ENCODE data around the gene SKIC3.

Gene SKIC3

GRCh38 chr5:95554647-95555548, at the start of gene SKIC3, which contains the start of gene ARSK:
Gene SKIC3, minus strand, starts transcription at chr5:95554977. Its CDS starts 7,827 bp downstream, at chr5:95547150.
Gene ARSK, plus strand, starts transcription at chr5:95555101. Its CDS starts 178 bp downstream, at chr5:95555279.
- Mint-ChIP-seq H3K27me3 (no peaks in the 10 kb centered on the region), H3K36me3 (ENCODE audit: low read depth) (peaks cover 10% of the 10 kb centered on the region), H3K27ac (peak within 1 kb of the TSS; percentile 92), H3K9me3 (no peaks in the 10 kb centered on the region), H3K4me3 (peak within 1 kb of the TSS; percentile 93), H3K4me1 (ENCODE audit: low read depth) (peaks cover 34% of the 10 kb centered on the region)

- Mint-ChIP-seq H3K4me3 (no peak overlapping the region), H3K36me3 (ENCODE audit: low read depth) (peaks cover 5% of the 10 kb centered on the region), H3K27ac (no peak overlapping the region), H3K4me1 (ENCODE audit: low read depth) (no peaks in the 10 kb centered on the region), H3K27me3 (no peaks in the 10 kb centered on the region), H3K9me3 (no peaks in the 10 kb centered on the region)
These were observed 45.8 kb upstream of the SKIC3 start for GRCh38 chr5:95600557-95600956.

- Mint-ChIP-seq H3K27ac (no peak overlapping the region), H3K4me3 (no peak overlapping the region), H3K4me1 (ENCODE audit: low read depth) (no peaks in the 10 kb centered on the region)
These were observed 44.5 kb upstream of the SKIC3 start for GRCh38 chr5:95599252-95599651.

GRCh38 chr5:95595289-95595931, 40.6 kb upstream of the SKIC3 start:
- Mint-ChIP-seq H3K27ac (no peak overlapping the region), H3K9me3 (no peaks in the 10 kb centered on the region), H3K4me3 (no peak overlapping the region), H3K4me1 (ENCODE audit: low read depth) (peaks cover 15% of the 10 kb centered on the region), H3K36me3 (ENCODE audit: low read depth) (peaks cover 10% of the 10 kb centered on the region), H3K27me3 (no peaks in the 10 kb centered on the region)

More at GRCh38 chr5:95599252-95599651, 44.5 kb upstream of the SKIC3 start:
- peaks cover 11% of the 10 kb centered on the region for H3K36me3 Mint-ChIP-seq (ENCODE audit: low read depth)
- H3K27me3 Mint-ChIP-seq: no peaks in the 10 kb centered on the region
- H3K9me3 Mint-ChIP-seq: no peaks in the 10 kb centered on the region

GRCh38 chr5:95591490-95591901, 36.7 kb upstream of the SKIC3 start:
- Mint-ChIP-seq H3K27ac (no peak overlapping the region), H3K9me3 (no peaks in the 10 kb centered on the region), H3K4me3 (no peak overlapping the region), H3K36me3 (ENCODE audit: low read depth) (peaks cover 10% of the 10 kb centered on the region), H3K4me1 (ENCODE audit: low read depth) (peaks cover 15% of the 10 kb centered on the region), H3K27me3 (no peaks in the 10 kb centered on the region)

- H3K27me3 Mint-ChIP-seq: no peaks in the 10 kb centered on the region
- H3K4me1 Mint-ChIP-seq (ENCODE audit: low read depth): peaks cover 15% of the 10 kb centered on the region
- peaks cover 10% of the 10 kb centered on the region for H3K36me3 Mint-ChIP-seq (ENCODE audit: low read depth)
- H3K4me3 Mint-ChIP-seq: no peak overlapping the region
- H3K27ac Mint-ChIP-seq: peak overlapping the region; percentile 11
- H3K9me3 Mint-ChIP-seq: no peaks in the 10 kb centered on the region
These were observed 36.1 kb upstream of the SKIC3 start for GRCh38 chr5:95590880-95591279.

- Mint-ChIP-seq H3K27me3 (no peaks in the 10 kb centered on the region), H3K27ac (no peak overlapping the region), H3K9me3 (no peaks in the 10 kb centered on the region), H3K36me3 (ENCODE audit: low read depth) (peaks cover 10% of the 10 kb centered on the region), H3K4me3 (no peak overlapping the region), H3K4me1 (ENCODE audit: low read depth) (no peaks in the 10 kb centered on the region)
These were observed 29.2 kb upstream of the SKIC3 start for GRCh38 chr5:95583992-95584391.

- Mint-ChIP-seq H3K36me3 (ENCODE audit: low read depth) (peaks cover 11% of the 10 kb centered on the region), H3K4me3 (no peak overlapping the region), H3K27me3 (no peaks in the 10 kb centered on the region), H3K27ac (no peak overlapping the region), H3K9me3 (no peaks in the 10 kb centered on the region), H3K4me1 (ENCODE audit: low read depth) (no peaks in the 10 kb centered on the region)
These were observed 26.8 kb upstream of the SKIC3 start for GRCh38 chr5:95581576-95581975.

GRCh38 chr5:95572016-95572415, 17.2 kb upstream of the SKIC3 start:
- H3K27me3 Mint-ChIP-seq: no peaks in the 10 kb centered on the region
- no peaks in the 10 kb centered on the region for H3K4me1 Mint-ChIP-seq (ENCODE audit: low read depth)

GRCh38 chr5:95565280-95565920, 10.6 kb upstream of the SKIC3 start:
- Mint-ChIP-seq H3K27ac (no peak overlapping the region), H3K27me3 (no peaks in the 10 kb centered on the region), H3K4me1 (ENCODE audit: low read depth) (no peaks in the 10 kb centered on the region), H3K4me3 (no peak overlapping the region), H3K9me3 (no peaks in the 10 kb centered on the region), H3K36me3 (ENCODE audit: low read depth) (peaks cover 35% of the 10 kb centered on the region)

More at GRCh38 chr5:95572016-95572415, 17.2 kb upstream of the SKIC3 start:
- Mint-ChIP-seq H3K27ac (no peak overlapping the region), H3K9me3 (no peaks in the 10 kb centered on the region), H3K4me3 (no peak overlapping the region), H3K36me3 (ENCODE audit: low read depth) (peaks cover 43% of the 10 kb centered on the region)

GRCh38 chr5:95564450-95564849, 9.7 kb upstream of the SKIC3 start:
- Mint-ChIP-seq H3K4me3 (no peak overlapping the region), H3K36me3 (ENCODE audit: low read depth) (peaks cover 27% of the 10 kb centered on the region), H3K27me3 (no peaks in the 10 kb centered on the region), H3K9me3 (no peaks in the 10 kb centered on the region), H3K27ac (no peak overlapping the region), H3K4me1 (ENCODE audit: low read depth) (no peaks in the 10 kb centered on the region)

GRCh38 chr5:95563367-95563766, 8.6 kb upstream of the SKIC3 start:
- no peak overlapping the region for H3K27ac Mint-ChIP-seq
- H3K27me3 Mint-ChIP-seq: no peaks in the 10 kb centered on the region
- no peaks in the 10 kb centered on the region for H3K4me1 Mint-ChIP-seq (ENCODE audit: low read depth)
- peaks cover 24% of the 10 kb centered on the region for H3K36me3 Mint-ChIP-seq (ENCODE audit: low read depth)
- H3K4me3 Mint-ChIP-seq: no peak overlapping the region
- H3K9me3 Mint-ChIP-seq: no peaks in the 10 kb centered on the region

- Mint-ChIP-seq H3K4me1 (ENCODE audit: low read depth) (no peaks in the 10 kb centered on the region), H3K27ac (no peak overlapping the region)
These were observed 7.5 kb upstream of the SKIC3 start for GRCh38 chr5:95562282-95562681.

GRCh38 chr5:95557841-95558240, 3.1 kb upstream of the SKIC3 start:
- no peaks in the 10 kb centered on the region for H3K27me3 Mint-ChIP-seq
- H3K9me3 Mint-ChIP-seq: no peaks in the 10 kb centered on the region
- peaks cover 3% of the 10 kb centered on the region for H3K36me3 Mint-ChIP-seq (ENCODE audit: low read depth)
- no peak overlapping the region for H3K4me3 Mint-ChIP-seq
- peaks cover 19% of the 10 kb centered on the region for H3K4me1 Mint-ChIP-seq (ENCODE audit: low read depth)
- H3K27ac Mint-ChIP-seq: no peak overlapping the region

More at GRCh38 chr5:95562282-95562681, 7.5 kb upstream of the SKIC3 start:
- Mint-ChIP-seq H3K36me3 (ENCODE audit: low read depth) (peaks cover 13% of the 10 kb centered on the region), H3K9me3 (no peaks in the 10 kb centered on the region), H3K4me3 (no peak overlapping the region), H3K27me3 (no peaks in the 10 kb centered on the region)

- Mint-ChIP-seq H3K27me3 (no peaks in the 10 kb centered on the region), H3K27ac (peak overlapping the region; percentile 92), H3K4me3 (peak overlapping the region; percentile 93), H3K4me1 (ENCODE audit: low read depth) (peaks cover 34% of the 10 kb centered on the region), H3K36me3 (ENCODE audit: low read depth) (peaks cover 9% of the 10 kb centered on the region), H3K9me3 (no peaks in the 10 kb centered on the region)
These were observed 776 bp upstream of the SKIC3 start for GRCh38 chr5:95555553-95555952.

Data from stimulated activated naive CD8-positive, alpha-beta T cell treated with anti-CD3 and anti-CD28 coated beads, Interleukin-15, Interleukin-2, amounts not matched to agents 100 ng/mL and 50 ng/mL, for 24 hours (primary cell).